COLO668 (cell line): ENCODE results near the gene NKD1.
"Not testable (repeated sequence)": the region's sequence is repeated elsewhere in the genome, so short reads cannot be mapped to it uniquely, and the experiment has no call there.

ENCODE experiments used
- DNase-seq: peaks from one replicate; lab custom pipeline; 2025; ENCODE audit not compliant: unreplicated experiment; lab: John Stamatoyannopoulos, UW

Gene NKD1

GRCh38 chr16:50519602-50520001 is 28.6 kb upstream of the NKD1 start:
- no peak for DNase-seq

DNA sequence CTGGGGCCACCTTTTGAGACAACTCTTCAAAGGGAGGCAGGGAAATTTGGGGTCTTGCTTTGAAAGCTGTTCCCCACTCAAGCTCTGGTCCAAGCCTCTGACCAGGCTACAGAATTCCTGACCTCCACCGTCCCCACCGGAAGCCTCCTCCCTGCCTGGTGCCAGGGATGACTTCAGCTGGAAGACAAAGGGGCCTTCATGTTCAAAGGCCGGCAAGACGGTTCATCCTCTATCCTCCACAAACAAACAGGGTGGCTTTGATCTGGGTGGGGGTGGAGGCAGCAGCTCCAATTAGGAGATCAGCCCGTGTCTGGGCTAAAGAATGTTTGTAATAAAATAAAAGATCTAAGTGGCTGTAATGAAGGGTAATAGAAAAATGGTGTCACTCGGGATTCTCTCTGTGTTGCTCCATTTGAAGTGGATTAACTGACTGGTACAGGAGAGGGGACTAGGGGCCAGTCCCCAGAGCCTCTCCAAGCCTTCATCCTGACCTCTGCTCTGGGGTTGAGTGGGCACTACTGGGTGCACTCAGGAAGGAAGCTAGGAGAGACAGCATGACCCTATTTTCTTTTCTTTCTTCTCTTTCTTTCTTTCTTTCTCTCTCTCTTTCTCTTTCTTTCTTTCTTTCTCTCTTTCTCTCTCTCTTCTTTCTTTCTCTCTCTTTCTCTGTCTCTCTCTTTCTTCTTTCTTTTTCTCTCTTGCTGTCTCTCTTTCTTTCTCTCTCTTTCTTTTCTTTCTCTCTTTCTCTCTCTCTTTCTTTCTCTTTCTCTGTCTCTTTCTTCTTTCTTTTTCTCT is 27.5 kb upstream of the NKD1 start:
- no peak for DNase-seq

- no peak for DNase-seq
These were observed 26.8 kb upstream of the NKD1 start for GRCh38 chr16:50521246-50521900.

DNA sequence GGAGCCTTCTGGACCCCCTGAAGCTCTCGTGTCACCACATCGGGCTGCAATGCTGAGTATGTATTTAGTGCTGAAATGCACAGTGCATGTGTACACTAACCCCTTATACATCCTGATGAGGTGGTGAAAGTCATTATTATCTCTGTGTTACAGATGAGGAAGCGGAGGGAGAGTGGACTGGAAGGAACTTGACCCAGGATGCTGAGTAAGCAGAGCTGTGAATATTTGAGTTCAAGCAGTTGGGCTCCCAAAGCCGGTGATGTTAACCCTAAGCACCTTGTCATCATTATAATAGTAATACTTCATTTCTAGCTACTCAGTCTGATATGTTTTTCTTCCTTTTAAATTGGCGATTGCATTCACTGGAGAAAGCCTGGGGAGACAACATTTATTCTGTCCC is 25.9 kb upstream of the NKD1 start:
- no peak for DNase-seq

- DNase-seq, result no peak
These were observed 24.5 kb upstream of the NKD1 start for GRCh38 chr16:50523710-50524109.

DNA sequence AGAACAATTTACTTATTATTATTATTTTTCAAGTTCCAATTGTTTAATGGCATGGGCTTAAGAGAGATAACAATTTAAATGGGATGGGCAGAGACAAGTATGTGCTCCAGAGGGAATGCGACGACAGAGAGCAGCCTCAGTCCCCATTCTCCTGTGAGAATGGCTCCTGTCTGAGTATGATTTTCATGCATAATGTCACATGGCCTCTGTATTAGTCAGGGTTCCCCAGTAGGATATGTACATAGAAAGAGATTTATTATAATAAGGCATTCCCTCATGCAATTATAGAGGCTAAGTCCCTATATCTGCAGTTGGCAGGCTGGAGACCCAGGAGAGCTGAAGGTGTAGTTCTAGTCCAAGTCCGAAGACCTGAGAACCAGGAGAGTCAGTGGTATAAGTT is 22.9 kb upstream of the NKD1 start:
- DNase-seq, result no peak

- DNase-seq, result no peak
These were observed 22.5 kb upstream of the NKD1 start for GRCh38 chr16:50525716-50526115.

GRCh38 chr16:50526249-50526648 is 21.9 kb upstream of the NKD1 start:
- no peak for DNase-seq

- DNase-seq, result no peak
These were observed 21.4 kb upstream of the NKD1 start for GRCh38 chr16:50526796-50527195.

GRCh38 chr16:50528820-50529219 is 19.4 kb upstream of the NKD1 start:
- DNase-seq, result no peak

DNA sequence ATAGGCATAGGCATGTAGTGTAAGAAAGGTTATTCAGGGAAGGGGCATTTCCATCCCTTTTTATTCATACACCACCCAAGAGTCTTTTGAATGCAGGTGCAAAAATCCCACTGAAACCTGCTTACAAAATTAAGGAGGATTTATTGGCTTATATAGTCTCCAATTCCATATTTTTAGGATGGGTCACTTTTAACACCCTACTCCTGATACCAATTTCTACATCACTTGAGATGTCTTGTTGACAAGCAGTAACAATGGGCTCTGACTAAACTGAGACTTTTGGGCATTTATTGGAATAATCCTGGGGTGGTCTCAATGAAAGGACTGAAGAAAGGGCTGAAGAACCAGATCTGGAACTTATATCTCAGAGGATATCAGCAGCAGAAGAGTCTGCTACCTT is 18.9 kb upstream of the NKD1 start:
- DNase-seq, result no peak

GRCh38 chr16:50530277-50531236 is 17.6 kb upstream of the NKD1 start:
- no peak for DNase-seq

DNA sequence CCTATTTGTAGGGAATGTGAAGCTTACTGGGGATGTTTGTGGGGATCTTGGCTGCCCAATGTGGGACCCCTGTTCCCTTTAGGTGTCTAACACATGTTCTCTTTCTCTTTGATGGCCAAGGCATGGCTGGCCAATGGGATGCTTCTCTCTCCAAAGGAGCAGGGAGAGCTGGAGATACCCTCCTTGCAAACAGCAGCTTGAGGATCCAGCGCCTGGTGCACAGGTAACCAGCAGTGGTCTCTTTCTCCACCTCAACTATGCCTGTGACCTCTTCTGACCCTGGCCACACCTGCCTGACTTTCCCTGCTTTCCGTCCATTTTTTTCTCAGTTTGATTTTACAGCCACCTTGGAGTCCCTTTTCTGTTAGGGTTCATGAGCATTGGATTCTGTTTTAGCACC is 16.8 kb upstream of the NKD1 start:
- no peak for DNase-seq

DNA sequence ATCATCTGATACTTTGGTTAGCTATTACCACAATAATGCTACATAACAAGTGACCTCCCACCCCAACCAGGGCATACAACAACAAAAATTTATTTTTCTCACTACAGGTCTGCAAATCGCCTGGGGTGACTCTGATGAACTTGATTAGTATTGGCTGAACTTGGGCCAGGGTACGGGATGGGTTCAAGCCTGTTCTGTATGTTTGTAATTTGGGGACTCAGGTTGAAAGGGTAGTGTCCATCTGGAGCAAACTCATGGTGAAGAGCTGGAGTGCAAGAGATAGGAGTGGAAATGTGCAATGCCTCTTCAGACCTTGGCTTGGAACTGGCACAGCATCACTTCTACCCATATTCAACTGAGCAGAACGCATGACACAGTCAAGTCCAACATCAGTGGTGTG is 16.3 kb upstream of the NKD1 start:
- no peak for DNase-seq

DNA sequence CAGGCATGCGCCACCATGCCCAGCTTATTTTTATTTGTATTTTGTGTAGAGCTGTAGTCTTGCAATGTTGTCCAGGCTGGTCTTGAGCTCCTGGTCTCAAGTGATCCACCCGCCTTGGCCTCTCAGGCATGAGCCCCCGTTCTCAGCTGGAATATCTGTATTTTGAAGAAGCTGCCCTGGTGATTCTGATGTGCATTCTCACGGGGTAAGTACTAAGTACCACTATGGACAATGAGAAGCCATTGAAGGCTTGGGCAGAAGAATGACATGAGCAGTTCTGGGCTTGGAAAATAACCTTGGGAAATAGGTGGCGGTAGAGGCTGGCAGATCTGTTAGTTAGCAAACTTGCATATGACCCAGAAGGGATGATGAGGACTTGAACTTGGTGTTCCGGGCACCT is 15.6 kb upstream of the NKD1 start:
- DNase-seq, result no peak

- no peak for DNase-seq
These were observed 14.9 kb upstream of the NKD1 start for GRCh38 chr16:50533317-50533716.

GRCh38 chr16:50534091-50534490 is 14.1 kb upstream of the NKD1 start:
- no peak for DNase-seq

DNA sequence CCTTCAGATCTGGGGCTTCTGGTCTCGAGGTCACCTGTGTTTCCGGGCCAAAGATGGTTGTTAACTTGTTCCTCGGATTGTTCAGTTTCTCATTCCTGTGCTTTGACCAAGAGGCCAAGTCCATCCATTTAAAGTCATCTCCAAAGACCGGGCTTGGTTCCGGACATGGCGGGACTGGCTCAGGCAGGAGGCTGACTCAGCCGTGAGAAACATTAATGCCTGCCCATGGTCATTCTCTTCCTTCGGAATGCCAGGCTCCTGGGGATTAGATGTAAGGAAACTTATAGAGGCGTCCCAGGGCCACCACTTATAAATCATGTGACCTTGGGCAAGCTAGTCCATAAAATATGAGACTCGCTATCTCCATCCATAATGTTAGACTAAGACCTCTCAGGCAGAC is 13.6 kb upstream of the NKD1 start:
- DNase-seq, result no peak

- no peak for DNase-seq
These were observed 13.2 kb upstream of the NKD1 start for GRCh38 chr16:50534958-50535357.

GRCh38 chr16:50535506-50536257 is 12.5 kb upstream of the NKD1 start:
- no peak for DNase-seq

GRCh38 chr16:50536258-50536645 is 11.9 kb upstream of the NKD1 start:
- not testable (repeated sequence) for DNase-seq
